GM23338 (cell line): ENCODE measurements around the gene HRNR. TPM values are rescaled to one million over a fixed set of nuclear protein-coding genes. Genes with fewer than 3 reads are reported as not detected.

Source experiments
- ATAC-seq: fragments of 200-7000 bp; cut with Tn5 transposase; 3 replicates; pipeline ENCODE4 v1.9.1; 2020
- DNase-seq: peaks from one replicate; pipeline ENCODE4 v3.0.0-alpha.2; 2015; ENCODE audit warnings: low spot score
- H2AFZ ChIP-seq: fragments of 200-600 bp; sonication (generic); 2 replicates; pipeline ENCODE4 v1.8.0; 2016; ENCODE audit warnings: antibody characterized with exemption, mild to moderate bottlenecking, moderate library complexity
- H3F3A ChIP-seq: fragments of 200-600 bp; sonication (generic); replicated peaks from 2 replicates; pipeline ENCODE4 v1.8.0; 2017; ENCODE audit warnings: antibody characterized with exemption, mixed run types, low read depth
- H3K27ac ChIP-seq: fragments of 200-600 bp; sonication (generic); 2 replicates; pipeline ENCODE4 v1.6.1; 2016; ENCODE audit warnings: low read depth
- H3K27me3 ChIP-seq: fragments of 200-600 bp; sonication (generic); 2 replicates; pipeline ENCODE4 v1.8.0; 2016; ENCODE audit warnings: mild to moderate bottlenecking, mixed run types, moderate library complexity; ENCODE audit not compliant: insufficient read depth
- H3K36me3 ChIP-seq: fragments of 200-600 bp; sonication (generic); 2 replicates; pipeline ENCODE4 v1.8.0; 2016; ENCODE audit warnings: mild to moderate bottlenecking; ENCODE audit not compliant: insufficient read depth
- H3K4me1 ChIP-seq: fragments of 200-600 bp; sonication (generic); 2 replicates; pipeline ENCODE4 v1.8.0; 2016; ENCODE audit warnings: mild to moderate bottlenecking, moderate library complexity; ENCODE audit not compliant: insufficient read depth
- H3K4me2 ChIP-seq: fragments of 200-600 bp; sonication (generic); 2 replicates; pipeline ENCODE4 v1.7.1; 2017; ENCODE audit warnings: mixed run types
- H3K4me3 ChIP-seq: fragments of 200-600 bp; sonication (generic); 2 replicates; pipeline ENCODE4 v1.6.1; 2016; ENCODE audit warnings: mixed run types
- H3K79me2 ChIP-seq: fragments of 200-600 bp; sonication (generic); replicated peaks from 2 replicates; pipeline ENCODE4 v1.8.0; 2017; ENCODE audit warnings: mild to moderate bottlenecking; ENCODE audit not compliant: insufficient read depth
- H3K9me2 ChIP-seq: fragments of 200-600 bp; sonication (generic); 2 replicates; pipeline ENCODE4 v1.8.0; 2017; ENCODE audit not compliant: insufficient read depth
- H4K20me1 ChIP-seq: fragments of 200-600 bp; sonication (generic); replicated peaks from 2 replicates; pipeline ENCODE4 v1.8.0; 2017; ENCODE audit warnings: mild to moderate bottlenecking; ENCODE audit not compliant: insufficient read depth
- H3K27ac Mint-ChIP-seq: 2 replicates; pipeline ENCODE4 v1.8.0; 2020; ENCODE audit warnings: inconsistent platforms, mild to moderate bottlenecking, moderate library complexity, mixed read lengths
- H3K27me3 Mint-ChIP-seq: 3 replicates; pipeline ENCODE4 v1.8.0; 2022; ENCODE audit warnings: low read depth, mild to moderate bottlenecking, moderate library complexity, mixed read lengths, inconsistent platforms; ENCODE audit not compliant: insufficient read depth, poor library complexity
- H3K36me3 Mint-ChIP-seq: 3 replicates; pipeline ENCODE4 v1.8.0; 2021; ENCODE audit warnings: low read depth, mild to moderate bottlenecking, inconsistent platforms, moderate library complexity, mixed read lengths
- H3K4me1 Mint-ChIP-seq: 3 replicates; pipeline ENCODE4 v1.8.0; 2020; ENCODE audit warnings: mild to moderate bottlenecking, inconsistent platforms, mixed read lengths
- H3K4me3 Mint-ChIP-seq: 3 replicates; pipeline ENCODE4 v1.8.0; 2021; ENCODE audit warnings: moderate library complexity, mild to moderate bottlenecking, inconsistent platforms, mixed read lengths
- H3K9me3 Mint-ChIP-seq: 3 replicates; pipeline ENCODE4 v1.8.0; 2020; ENCODE audit warnings: moderate library complexity, mild to moderate bottlenecking, inconsistent platforms, mixed read lengths
- CREB1 ChIP-seq: fragments of 250-450 bp; sonication (Bioruptor Pico); IDR thresholded peaks from 2 replicates; pipeline ENCODE4 v1.5.0; 2020; ENCODE audit warnings: low read depth, mild to moderate bottlenecking, moderate library complexity
- CTCF ChIP-seq, 2 experiments: fragments of 200-600 bp in 1 of 2; sonication (generic) in 1 of 2; conservative IDR thresholded peaks; 2 replicates each; pipeline versions ENCODE4 v1.5.1 to v1.6.1; 2016 to 2017; ENCODE audit warnings: antibody characterized with exemption in 2 of 2, low read depth in 2 of 2, mild to moderate bottlenecking in 2 of 2, moderate library complexity in 1 of 2
- EZH2 ChIP-seq: fragments of 200-600 bp; sonication (generic); IDR thresholded peaks from one replicate; pipeline ENCODE4 v1.8.0; 2017; ENCODE audit warnings: antibody characterized with exemption, mild to moderate bottlenecking, low read depth; ENCODE audit not compliant: unreplicated experiment
- EZH2phosphoT487 ChIP-seq: fragments of 200-600 bp; sonication (generic); IDR thresholded peaks from one replicate; pipeline ENCODE4 v1.8.1; 2018; ENCODE audit warnings: antibody characterized with exemption; ENCODE audit not compliant: unreplicated experiment
- JUNB ChIP-seq: IDR thresholded peaks from one replicate; pipeline ENCODE4 v1.6.1; 2016; ENCODE audit warnings: antibody characterized with exemption; ENCODE audit not compliant: unreplicated experiment
- NANOG ChIP-seq: IDR thresholded peaks from 2 replicates; pipeline ENCODE4 v1.6.1; 2016; ENCODE audit warnings: antibody characterized with exemption, borderline replicate concordance
- POLR2AphosphoS5 ChIP-seq: IDR thresholded peaks from 2 replicates; pipeline ENCODE4 v1.6.1; 2016; ENCODE audit warnings: antibody characterized with exemption, low read depth
- ZNF114 ChIP-seq: fragments of 250-450 bp; sonication (Bioruptor Pico); IDR thresholded peaks from 2 replicates; pipeline ENCODE4 v1.5.0; 2020; ENCODE audit warnings: mild to moderate bottlenecking, moderate library complexity
- ZNF331 ChIP-seq: fragments of 250-450 bp; sonication (Bioruptor Pico); IDR thresholded peaks from 2 replicates; pipeline ENCODE4 v1.5.0; 2020; ENCODE audit warnings: low read depth, mild to moderate bottlenecking, moderate library complexity
- ZNF462 ChIP-seq: fragments of 250-450 bp; sonication (Bioruptor Pico); IDR thresholded peaks from 2 replicates; pipeline ENCODE4 v1.5.0; 2020; ENCODE audit warnings: mild to moderate bottlenecking, moderate library complexity
- polyA plus RNA-seq: library from polyadenylated mRNA; unstranded; fragments of >200 nt; fragmentation: Nextera tagmentation; extraction: Ambion mirVana; gene quantifications from 2 replicates; pipeline ENCODE4 v1.2.1, GENCODE V29; 2016
- total RNA-seq: library from RNA; depleted of rRNA; stranded (reverse); fragments of >200 nt; shearing (Covaris generic); gene quantifications from 2 replicates; pipeline ENCODE4 v1.2.3, GENCODE V29; 2014
- TF ChIP-seq, protein P1 (sequence below): IDR thresholded peaks from one replicate; pipeline ENCODE4 v1.6.1; 2018; ENCODE audit warnings: antibody characterized with exemption; ENCODE audit not compliant: unreplicated experiment
- TF ChIP-seq, protein P2 (sequence below): IDR thresholded peaks from 2 replicates; pipeline ENCODE4 v1.6.1; 2016; ENCODE audit warnings: antibody characterized with exemption

HRNR gene
- total and polyA plus RNA-seq, 2 experiments from 2014 or later: not detected

- TF ChIP-seq CTCF (conservative IDR thresholded peaks at IDR 0.05; ENCODE audit: low read depth in 2 of 2) (no peak), JUNB (no peak), NANOG (no peak), ZNF114 (CRISPR knock-in tag) (no peak)
Measured at GRCh38 chr1:152164517-152165136, 59.4 kb downstream of the HRNR start (continued).

GRCh38 chr1:152162792-152163463 lies 61.1 kb downstream of the HRNR start:
- Histone ChIP-seq H3K27ac (no peak overlapping the region), H3F3A (no peaks in the 10 kb centered on the region), H3K4me1 (no peaks in the 10 kb centered on the region), H3K79me2 (no peaks in the 10 kb centered on the region), H3K27me3 (no peaks in the 10 kb centered on the region), H4K20me1 (no peaks in the 10 kb centered on the region), H2AFZ (no peak overlapping the region), H3K4me3 (no peak overlapping the region), H3K9me2 (no peaks in the 10 kb centered on the region; the same call in 1 of the 2 replicates), H3K4me2 (no peak overlapping the region), H3K36me3 (no peaks in the 10 kb centered on the region)
- peaks cover 3% of the 10 kb centered on the region for H3K27me3 Mint-ChIP-seq
- H3K9me3 Mint-ChIP-seq: no peaks in the 10 kb centered on the region; the same call in 2 of the 3 replicates
- no peaks in the 10 kb centered on the region for H3K36me3 Mint-ChIP-seq
- no peak overlapping the region for H3K4me3 Mint-ChIP-seq
- H3K4me1 Mint-ChIP-seq: peaks cover 2% of the 10 kb centered on the region; the same call in 2 of the 3 replicates
- H3K27ac Mint-ChIP-seq: no peak overlapping the region
- no peak for ATAC-seq
- DNase-seq: no peak
- TF ChIP-seq ZNF331 (CRISPR knock-in tag) (no peak), EZH2 (no peak), ZNF462 (CRISPR knock-in tag) (no peak), CREB1 (CRISPR knock-in tag) (no peak), EZH2phosphoT487 (no peak), POLR2AphosphoS5 (no peak), JUNB (no peak)
- TF ChIP-seq, protein P1, sequence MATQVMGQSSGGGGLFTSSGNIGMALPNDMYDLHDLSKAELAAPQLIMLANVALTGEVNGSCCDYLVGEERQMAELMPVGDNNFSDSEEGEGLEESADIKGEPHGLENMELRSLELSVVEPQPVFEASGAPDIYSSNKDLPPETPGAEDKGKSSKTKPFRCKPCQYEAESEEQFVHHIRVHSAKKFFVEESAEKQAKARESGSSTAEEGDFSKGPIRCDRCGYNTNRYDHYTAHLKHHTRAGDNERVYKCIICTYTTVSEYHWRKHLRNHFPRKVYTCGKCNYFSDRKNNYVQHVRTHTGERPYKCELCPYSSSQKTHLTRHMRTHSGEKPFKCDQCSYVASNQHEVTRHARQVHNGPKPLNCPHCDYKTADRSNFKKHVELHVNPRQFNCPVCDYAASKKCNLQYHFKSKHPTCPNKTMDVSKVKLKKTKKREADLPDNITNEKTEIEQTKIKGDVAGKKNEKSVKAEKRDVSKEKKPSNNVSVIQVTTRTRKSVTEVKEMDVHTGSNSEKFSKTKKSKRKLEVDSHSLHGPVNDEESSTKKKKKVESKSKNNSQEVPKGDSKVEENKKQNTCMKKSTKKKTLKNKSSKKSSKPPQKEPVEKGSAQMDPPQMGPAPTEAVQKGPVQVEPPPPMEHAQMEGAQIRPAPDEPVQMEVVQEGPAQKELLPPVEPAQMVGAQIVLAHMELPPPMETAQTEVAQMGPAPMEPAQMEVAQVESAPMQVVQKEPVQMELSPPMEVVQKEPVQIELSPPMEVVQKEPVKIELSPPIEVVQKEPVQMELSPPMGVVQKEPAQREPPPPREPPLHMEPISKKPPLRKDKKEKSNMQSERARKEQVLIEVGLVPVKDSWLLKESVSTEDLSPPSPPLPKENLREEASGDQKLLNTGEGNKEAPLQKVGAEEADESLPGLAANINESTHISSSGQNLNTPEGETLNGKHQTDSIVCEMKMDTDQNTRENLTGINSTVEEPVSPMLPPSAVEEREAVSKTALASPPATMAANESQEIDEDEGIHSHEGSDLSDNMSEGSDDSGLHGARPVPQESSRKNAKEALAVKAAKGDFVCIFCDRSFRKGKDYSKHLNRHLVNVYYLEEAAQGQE: no peak
- TF ChIP-seq, protein P2, sequence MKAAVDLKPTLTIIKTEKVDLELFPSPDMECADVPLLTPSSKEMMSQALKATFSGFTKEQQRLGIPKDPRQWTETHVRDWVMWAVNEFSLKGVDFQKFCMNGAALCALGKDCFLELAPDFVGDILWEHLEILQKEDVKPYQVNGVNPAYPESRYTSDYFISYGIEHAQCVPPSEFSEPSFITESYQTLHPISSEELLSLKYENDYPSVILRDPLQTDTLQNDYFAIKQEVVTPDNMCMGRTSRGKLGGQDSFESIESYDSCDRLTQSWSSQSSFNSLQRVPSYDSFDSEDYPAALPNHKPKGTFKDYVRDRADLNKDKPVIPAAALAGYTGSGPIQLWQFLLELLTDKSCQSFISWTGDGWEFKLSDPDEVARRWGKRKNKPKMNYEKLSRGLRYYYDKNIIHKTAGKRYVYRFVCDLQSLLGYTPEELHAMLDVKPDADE: no peak
